ENCODE measurements around the gene DOCK4.

Gene DOCK4

DNA sequence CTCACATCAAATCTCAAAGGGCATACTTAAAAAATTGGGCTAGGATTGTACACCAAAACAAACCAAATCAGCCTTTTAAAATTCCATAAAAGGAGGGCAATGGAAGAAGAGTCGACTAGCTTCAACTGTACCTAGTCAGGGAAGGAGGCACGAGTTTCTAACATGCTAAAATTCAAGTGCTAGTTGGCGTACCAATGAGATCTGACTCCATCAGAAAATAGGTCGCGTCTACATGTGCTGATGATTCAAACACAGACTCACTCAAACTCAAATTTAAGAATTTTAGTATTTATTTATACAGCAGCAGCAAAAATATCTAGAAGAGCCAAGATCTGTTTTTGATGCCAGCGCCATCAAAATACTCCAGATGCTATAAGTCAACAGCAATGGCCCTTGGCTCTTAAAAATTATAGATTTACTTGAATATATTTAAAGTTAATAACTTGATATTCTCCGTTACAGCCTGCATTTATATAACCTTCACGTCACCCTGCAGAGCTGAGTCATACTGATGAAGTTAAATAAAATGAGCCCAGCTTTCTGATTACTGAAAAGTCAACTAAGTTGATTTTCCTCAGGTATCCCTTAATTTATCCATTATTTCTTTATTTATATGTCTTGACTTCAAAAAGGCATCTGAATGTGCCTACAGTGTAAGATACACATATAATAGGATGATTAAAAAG, 341.8 kb downstream of the DOCK4 start:
- TF ChIP-seq, protein P1, sequence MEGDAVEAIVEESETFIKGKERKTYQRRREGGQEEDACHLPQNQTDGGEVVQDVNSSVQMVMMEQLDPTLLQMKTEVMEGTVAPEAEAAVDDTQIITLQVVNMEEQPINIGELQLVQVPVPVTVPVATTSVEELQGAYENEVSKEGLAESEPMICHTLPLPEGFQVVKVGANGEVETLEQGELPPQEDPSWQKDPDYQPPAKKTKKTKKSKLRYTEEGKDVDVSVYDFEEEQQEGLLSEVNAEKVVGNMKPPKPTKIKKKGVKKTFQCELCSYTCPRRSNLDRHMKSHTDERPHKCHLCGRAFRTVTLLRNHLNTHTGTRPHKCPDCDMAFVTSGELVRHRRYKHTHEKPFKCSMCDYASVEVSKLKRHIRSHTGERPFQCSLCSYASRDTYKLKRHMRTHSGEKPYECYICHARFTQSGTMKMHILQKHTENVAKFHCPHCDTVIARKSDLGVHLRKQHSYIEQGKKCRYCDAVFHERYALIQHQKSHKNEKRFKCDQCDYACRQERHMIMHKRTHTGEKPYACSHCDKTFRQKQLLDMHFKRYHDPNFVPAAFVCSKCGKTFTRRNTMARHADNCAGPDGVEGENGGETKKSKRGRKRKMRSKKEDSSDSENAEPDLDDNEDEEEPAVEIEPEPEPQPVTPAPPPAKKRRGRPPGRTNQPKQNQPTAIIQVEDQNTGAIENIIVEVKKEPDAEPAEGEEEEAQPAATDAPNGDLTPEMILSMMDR (IDR thresholded peaks at IDR 0.05; ENCODE audit: insufficient read depth, low read depth, low read length, missing control alignments) = no peak
- DNase-seq (ENCODE audit: low read depth) = no peak
- no peak overlapping the region for H3K4me3 ChIP-seq (ENCODE audit: low read depth, low read length)

DNA sequence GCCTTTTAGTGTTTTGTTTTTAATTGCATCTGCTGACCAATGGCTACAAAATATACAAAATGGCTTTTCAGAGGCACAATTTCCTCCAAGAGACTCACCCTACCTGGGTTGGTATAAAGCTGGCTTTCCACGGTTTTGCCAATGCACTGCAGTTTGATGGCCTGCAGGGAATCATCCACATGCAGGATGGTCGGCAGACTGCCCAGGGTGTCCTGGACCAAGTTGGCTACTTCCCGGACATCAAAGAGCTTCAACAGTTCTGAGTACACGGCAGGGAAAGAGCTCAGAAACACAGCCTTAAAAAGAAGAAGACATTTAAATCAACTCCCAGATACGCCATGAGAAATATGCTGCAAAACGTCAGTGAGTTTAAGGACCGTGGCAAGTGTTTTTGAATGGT, 342.9 kb downstream of the DOCK4 start:
- no peak for DNase-seq (ENCODE audit: low read depth)
- H3K4me3 ChIP-seq (ENCODE audit: low read depth, low read length) = no peak overlapping the region
- TF ChIP-seq, protein P1 (IDR thresholded peaks at IDR 0.05; ENCODE audit: insufficient read depth, low read depth, low read length, missing control alignments) = no peak

DNA sequence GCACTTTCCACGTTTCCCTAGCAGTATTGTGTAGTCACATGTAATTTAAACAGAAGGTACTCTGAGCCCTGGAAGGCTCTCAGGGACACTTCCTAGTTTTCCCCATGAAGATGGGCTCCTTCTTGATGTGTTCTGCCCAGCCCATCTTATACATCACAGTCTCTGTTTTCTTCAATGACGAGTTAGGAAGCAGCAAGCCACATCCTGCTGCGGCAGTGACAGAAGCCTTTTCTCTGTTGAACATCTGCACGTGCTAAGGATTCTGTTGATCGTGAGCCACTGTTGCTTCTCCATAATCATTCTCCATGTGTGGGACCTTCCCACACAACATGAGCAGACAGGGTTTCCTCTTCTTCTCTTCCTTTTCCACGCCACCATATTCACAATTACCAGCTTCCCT, 346.0 kb downstream of the DOCK4 start:
- no peak overlapping the region for H3K4me3 ChIP-seq (ENCODE audit: low read depth, low read length)
- TF ChIP-seq, protein P1 (IDR thresholded peaks at IDR 0.05; ENCODE audit: insufficient read depth, low read depth, low read length, missing control alignments) = no peak
- no peak for DNase-seq (ENCODE audit: low read depth)

DNA sequence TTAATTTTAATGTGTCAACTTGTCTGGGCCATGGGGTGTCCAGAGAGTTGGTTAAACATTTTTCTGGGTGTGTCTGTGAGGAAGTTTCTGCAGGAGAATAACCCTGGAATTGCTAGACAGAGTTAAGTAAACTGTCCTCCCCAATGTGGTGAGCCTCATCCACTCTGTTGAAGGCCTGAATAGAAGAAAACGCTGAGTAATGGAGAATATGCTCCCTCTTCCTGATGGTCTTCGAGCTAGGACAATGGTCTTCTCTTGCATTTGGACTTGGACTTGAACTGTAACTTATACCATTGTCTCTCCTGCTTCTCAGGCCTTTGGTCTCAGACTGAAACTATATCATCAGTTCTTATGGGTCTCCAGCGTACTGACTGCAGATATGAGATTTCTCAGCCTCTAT, 347.9 kb downstream of the DOCK4 start:
- H3K4me3 ChIP-seq (ENCODE audit: low read depth, low read length) = no peak overlapping the region
- TF ChIP-seq, protein P1 (IDR thresholded peaks at IDR 0.05; ENCODE audit: insufficient read depth, low read depth, low read length, missing control alignments) = no peak
- DNase-seq (ENCODE audit: low read depth) = no peak

DNA sequence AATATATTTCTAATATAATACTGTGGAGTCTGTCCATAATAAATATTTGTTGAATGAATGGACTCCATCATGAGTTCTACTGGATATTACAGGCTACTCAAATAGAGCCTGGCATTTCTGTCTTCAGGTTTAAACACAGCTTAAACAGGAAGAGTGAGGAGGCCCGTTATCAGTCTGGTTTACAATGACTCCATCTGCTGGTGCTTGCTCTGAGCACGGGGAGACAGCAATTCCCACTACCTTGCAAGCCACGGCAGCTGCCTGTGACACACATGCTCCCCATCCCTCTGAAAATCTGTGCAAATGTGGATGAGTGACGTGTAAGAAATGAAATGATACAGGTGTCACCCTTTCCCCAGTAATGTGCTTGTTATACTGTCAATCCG, 350.4 kb downstream of the DOCK4 start:
- DNase-seq (ENCODE audit: low read depth) = no peak
- TF ChIP-seq, protein P1 (IDR thresholded peaks at IDR 0.05; ENCODE audit: insufficient read depth, low read depth, low read length, missing control alignments) = no peak
- H3K4me3 ChIP-seq (ENCODE audit: low read depth, low read length) = no peak overlapping the region

DNA sequence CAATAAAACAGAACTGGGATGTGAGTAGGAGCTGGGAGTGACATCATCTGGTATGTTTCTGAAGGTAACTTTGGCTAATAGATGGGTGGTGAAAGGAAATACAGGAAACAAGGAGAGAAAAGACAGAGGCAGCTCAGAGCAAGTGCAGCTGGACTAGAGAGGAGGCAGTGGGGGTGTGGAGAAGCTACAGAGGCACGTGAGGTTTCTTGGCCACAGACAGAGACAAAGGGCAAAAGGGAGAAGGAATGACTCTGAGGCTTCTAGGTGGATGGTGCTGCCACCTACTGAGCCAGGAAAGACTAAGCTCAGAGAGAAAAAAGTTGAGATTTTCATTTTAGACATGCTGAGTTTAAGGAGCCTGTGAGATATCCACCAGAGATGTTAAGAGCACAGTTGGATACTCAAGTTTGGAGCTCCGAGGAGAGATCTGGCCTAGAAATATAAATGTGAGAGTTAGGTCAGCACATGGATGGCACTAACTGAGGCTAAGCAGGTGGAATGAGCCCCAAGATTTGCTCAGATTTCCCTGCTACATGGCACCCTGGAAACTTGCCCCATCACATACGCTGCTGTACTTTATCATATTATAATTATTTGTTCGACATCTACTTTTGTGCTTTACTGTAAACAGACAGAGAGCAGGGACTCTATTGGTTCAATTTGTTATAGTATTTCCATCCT, 350.9 kb downstream of the DOCK4 start:
- no peak overlapping the region for H3K4me3 ChIP-seq (ENCODE audit: low read depth, low read length)
- DNase-seq (ENCODE audit: low read depth) = peak; percentile 59
- TF ChIP-seq, protein P1 (IDR thresholded peaks at IDR 0.05; ENCODE audit: insufficient read depth, low read depth, low read length, missing control alignments) = peak; percentile 55
